Measurements from ENCODE around the gene NUTM2A. TPM values are rescaled to one million over a fixed set of nuclear protein-coding genes. Genes with fewer than 3 reads are reported as not detected.
"Not testable (repeated sequence)": the region's sequence is repeated elsewhere in the genome, so short reads cannot be mapped to it uniquely, and the experiment has no call there.

The NUTM2A gene
- total RNA-seq, 1 donor from 2014 or later: 1.5 TPM

GRCh38 chr10:87248818-87249353, 23.6 kb downstream of the NUTM2A start:
- DNase-seq (ENCODE audit: low read depth): peak; percentile 19

DNA sequence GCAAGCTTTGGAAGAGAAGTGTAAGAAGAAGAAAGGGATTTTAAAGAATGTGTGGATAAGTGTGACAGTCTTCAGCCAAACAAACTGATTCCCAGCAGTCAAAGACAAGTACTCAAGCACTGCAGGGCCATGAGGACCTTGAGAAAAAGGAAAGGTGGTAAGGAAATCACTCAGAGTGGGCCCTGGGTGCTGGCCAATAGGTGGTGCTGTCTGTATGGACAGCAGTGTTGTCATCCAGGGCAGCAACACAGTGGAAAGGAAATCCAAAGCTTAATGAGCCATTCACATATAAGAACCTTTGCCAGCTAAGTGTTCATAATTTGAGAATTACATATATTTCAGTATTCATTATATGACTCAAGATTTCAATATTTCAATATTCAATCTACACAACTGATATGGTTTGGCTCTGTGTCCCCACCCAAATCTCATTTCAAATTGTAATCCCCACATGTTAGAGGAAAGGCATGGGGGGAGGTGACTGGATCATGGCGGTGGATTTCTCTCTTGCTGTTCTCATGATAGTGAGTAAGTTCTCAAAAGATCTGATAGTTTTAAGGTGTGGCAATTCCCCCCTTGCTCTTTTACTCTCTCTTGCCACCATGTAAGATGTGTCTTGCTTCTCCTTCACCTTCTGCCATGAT, 55.6 kb downstream of the NUTM2A start:
- not testable (repeated sequence) for DNase-seq (ENCODE audit: low read depth)

Other genes starting within 250 kb of the NUTM2A start
- gene FAM25A, start 205.2 kb upstream of the NUTM2A start, total RNA-seq: not detected in 2 replicates
- 243 and 344 TPM in 2 replicates for gene GLUD1, start 130.6 kb upstream of the NUTM2A start, total RNA-seq
- gene SHLD2, start 130.2 kb upstream of the NUTM2A start, total RNA-seq: 38.3 and 50.2 TPM in 2 replicates
- gene NUTM2D, start 132.3 kb downstream of the NUTM2A start, total RNA-seq: 0.87 and 6.9 TPM in 2 replicates

Data from renal cortical epithelial cell (primary cell).